A673 (cell line): ENCODE results near the gene SH2B2. TPM values are rescaled to one million over a fixed set of nuclear protein-coding genes. Genes with fewer than 3 reads are reported as not detected.

Experiments used
- BruUV-seq: library from RNA; stranded (reverse); fragments of 400-500 nt; replicated peaks from 2 replicates; lab custom pipeline; 2021; lab: Mats Ljungman, UMichigan
- CTCF ChIA-PET: fragments of 300-600 bp; sonication (Branson Sonifier 250); formaldehyde crosslinking; loops from one replicate; lab custom pipeline; 2022; ENCODE audit warnings: antibody characterized with exemption; lab: Charles Lee
- POLR2A ChIA-PET: fragments of 300-600 bp; sonication (Branson Sonifier 250); formaldehyde crosslinking; loops from one replicate; lab custom pipeline; 2022; ENCODE audit warnings: antibody characterized with exemption; ENCODE audit not compliant: low non-redundant PET; lab: Charles Lee
- DNase-seq: peaks from one replicate; pipeline ENCODE4 v3.0.0-alpha.2; 2015; ENCODE audit warnings: low spot score
- H3K27ac ChIP-seq: fragments of 200-600 bp; sonication (generic); 2 replicates; pipeline ENCODE4 v1.5.1; 2016; ENCODE audit warnings: mixed run types, low read depth, mild to moderate bottlenecking, mixed read lengths, antibody characterized with exemption, low read length; ENCODE audit not compliant: poor library complexity, severe bottlenecking
- H3K27me3 ChIP-seq: fragments of 200-600 bp; sonication (generic); replicated peaks from 2 replicates; pipeline ENCODE4 v1.6.1; 2017; ENCODE audit warnings: mixed run types, low read depth, mild to moderate bottlenecking, mixed read lengths, antibody characterized with exemption, low read length; ENCODE audit not compliant: insufficient read depth, poor library complexity
- H3K36me3 ChIP-seq: fragments of 200-600 bp; sonication (generic); 2 replicates; pipeline ENCODE4 v1.6.1; 2016; ENCODE audit warnings: mixed run types, mild to moderate bottlenecking, mixed read lengths, antibody characterized with exemption, low read length; ENCODE audit not compliant: insufficient read depth, poor library complexity, severe bottlenecking
- H3K4me1 ChIP-seq: fragments of 200-600 bp; sonication (generic); 2 replicates; pipeline ENCODE4 v1.6.1; 2017; ENCODE audit warnings: mixed run types, mild to moderate bottlenecking, mixed read lengths, antibody characterized with exemption, low read length; ENCODE audit not compliant: insufficient read depth, poor library complexity, severe bottlenecking
- H3K4me3 ChIP-seq: fragments of 200-600 bp; sonication (generic); 2 replicates; pipeline ENCODE4 v1.5.1; 2016; ENCODE audit warnings: low read depth, mixed run types, mild to moderate bottlenecking, mixed read lengths, low read length; ENCODE audit not compliant: poor library complexity, severe bottlenecking
- H3K9me3 ChIP-seq: fragments of 200-600 bp; sonication (generic); 2 replicates; pipeline ENCODE4 v1.6.1; 2016; ENCODE audit warnings: mixed run types, low read depth, mild to moderate bottlenecking, mixed read lengths, antibody characterized with exemption, low read length; ENCODE audit not compliant: poor library complexity, severe bottlenecking
- EZH2 ChIP-seq: fragments of 200-600 bp; sonication (generic); IDR thresholded peaks from 2 replicates; pipeline ENCODE4 v1.6.1; 2017; ENCODE audit warnings: borderline replicate concordance, low read depth, mild to moderate bottlenecking, mixed read lengths, antibody characterized with exemption, low read length; ENCODE audit not compliant: poor library complexity, severe bottlenecking
- intact Hi-C: fragments of 100-400 bp; cut with micrococcal nuclease; formaldehyde crosslinking; loops from one replicate; pipeline ENCODE4 v1.10.0; 2022; ENCODE audit not compliant: unreplicated experiment
- total RNA-seq: library from RNA; stranded (reverse); gene quantifications from 2 replicates; pipeline ENCODE4 v1.2.3, GENCODE V29; 2021
- TF ChIP-seq, protein P1 (sequence below): fragments of 300-800, 200-600 bp; sonication (generic); conservative IDR thresholded peaks from 2 replicates; pipeline ENCODE4 v1.5.1; 2017; ENCODE audit warnings: low read depth, mild to moderate bottlenecking, antibody characterized with exemption, low read length, moderate library complexity, mixed read lengths

SH2B2 gene
- total RNA-seq, 1 experiment from 2014 or later: 8.6 TPM

DNA sequence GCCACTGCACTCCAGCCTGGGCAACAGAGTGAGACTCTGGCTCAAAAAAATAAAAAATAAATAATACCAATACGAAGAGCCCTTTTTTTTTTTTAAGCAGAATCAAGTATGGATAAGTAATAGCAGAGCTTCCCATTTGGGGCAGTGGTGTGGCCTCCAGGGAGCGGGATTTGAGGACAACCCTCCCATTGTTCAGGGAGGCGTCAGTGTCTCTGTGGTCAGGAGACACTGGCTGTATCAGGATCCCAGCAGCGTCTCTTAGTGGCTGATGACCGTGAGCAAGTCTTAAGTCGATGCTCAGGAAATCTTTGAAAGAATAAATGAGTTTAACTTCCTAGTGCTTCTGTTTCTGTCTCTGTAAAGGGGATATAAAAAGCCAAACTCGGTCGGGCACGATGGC, 25.2 kb upstream of the SH2B2 start:
- no peaks in the 10 kb centered on the region for H3K36me3 ChIP-seq
- BruUV-seq: no TSS peak
- H3K27me3 ChIP-seq: no peaks in the 10 kb centered on the region
- ChIA-PET CTCF (no interaction called here), POLR2A (no interaction called here)
- DNase-seq: no peak
- no peaks in the 10 kb centered on the region for H3K9me3 ChIP-seq
- TF ChIP-seq EZH2: no peak
- TF ChIP-seq, protein P1, sequence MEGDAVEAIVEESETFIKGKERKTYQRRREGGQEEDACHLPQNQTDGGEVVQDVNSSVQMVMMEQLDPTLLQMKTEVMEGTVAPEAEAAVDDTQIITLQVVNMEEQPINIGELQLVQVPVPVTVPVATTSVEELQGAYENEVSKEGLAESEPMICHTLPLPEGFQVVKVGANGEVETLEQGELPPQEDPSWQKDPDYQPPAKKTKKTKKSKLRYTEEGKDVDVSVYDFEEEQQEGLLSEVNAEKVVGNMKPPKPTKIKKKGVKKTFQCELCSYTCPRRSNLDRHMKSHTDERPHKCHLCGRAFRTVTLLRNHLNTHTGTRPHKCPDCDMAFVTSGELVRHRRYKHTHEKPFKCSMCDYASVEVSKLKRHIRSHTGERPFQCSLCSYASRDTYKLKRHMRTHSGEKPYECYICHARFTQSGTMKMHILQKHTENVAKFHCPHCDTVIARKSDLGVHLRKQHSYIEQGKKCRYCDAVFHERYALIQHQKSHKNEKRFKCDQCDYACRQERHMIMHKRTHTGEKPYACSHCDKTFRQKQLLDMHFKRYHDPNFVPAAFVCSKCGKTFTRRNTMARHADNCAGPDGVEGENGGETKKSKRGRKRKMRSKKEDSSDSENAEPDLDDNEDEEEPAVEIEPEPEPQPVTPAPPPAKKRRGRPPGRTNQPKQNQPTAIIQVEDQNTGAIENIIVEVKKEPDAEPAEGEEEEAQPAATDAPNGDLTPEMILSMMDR: no peak
- no peak overlapping the region for H3K4me3 ChIP-seq
- H3K27ac ChIP-seq: no peak overlapping the region
- intact Hi-C loops: no loop called here
- no peaks in the 10 kb centered on the region for H3K4me1 ChIP-seq

DNA sequence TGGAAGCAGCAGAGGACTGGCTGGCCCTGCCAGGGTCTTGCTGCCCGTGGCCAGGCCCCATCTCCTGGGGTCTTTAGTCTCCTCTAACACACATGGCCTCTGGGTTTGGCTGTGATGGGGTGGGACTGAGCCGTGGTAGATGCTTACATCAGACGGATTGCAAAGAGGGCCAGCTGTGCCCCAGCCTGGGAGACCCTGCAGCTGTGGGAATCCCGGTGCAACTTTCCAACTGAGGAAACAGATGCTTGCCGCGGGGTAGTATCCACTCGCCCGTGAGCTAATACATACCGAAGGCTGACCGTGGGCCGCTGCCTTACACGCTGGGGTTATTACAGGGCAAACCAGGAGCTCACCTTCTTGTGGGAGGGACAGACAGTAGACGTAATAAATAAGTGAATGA, 24.1 kb upstream of the SH2B2 start:
- no peak overlapping the region for H3K27ac ChIP-seq
- ChIA-PET CTCF (interaction anchor here (0.6 kb wide), 1 partner anchor 719 kb away, joined by 3 read pairs; no protein-coding TSS in a partner anchor), POLR2A (no interaction called here)
- no peaks in the 10 kb centered on the region for H3K4me1 ChIP-seq
- TF ChIP-seq, protein P1: no peak
- BruUV-seq: no TSS peak
- no peaks in the 10 kb centered on the region for H3K9me3 ChIP-seq
- no peak for DNase-seq
- intact Hi-C loops: no loop called here
- no peaks in the 10 kb centered on the region for H3K36me3 ChIP-seq
- H3K27me3 ChIP-seq: no peaks in the 10 kb centered on the region
- no peak overlapping the region for H3K4me3 ChIP-seq

DNA sequence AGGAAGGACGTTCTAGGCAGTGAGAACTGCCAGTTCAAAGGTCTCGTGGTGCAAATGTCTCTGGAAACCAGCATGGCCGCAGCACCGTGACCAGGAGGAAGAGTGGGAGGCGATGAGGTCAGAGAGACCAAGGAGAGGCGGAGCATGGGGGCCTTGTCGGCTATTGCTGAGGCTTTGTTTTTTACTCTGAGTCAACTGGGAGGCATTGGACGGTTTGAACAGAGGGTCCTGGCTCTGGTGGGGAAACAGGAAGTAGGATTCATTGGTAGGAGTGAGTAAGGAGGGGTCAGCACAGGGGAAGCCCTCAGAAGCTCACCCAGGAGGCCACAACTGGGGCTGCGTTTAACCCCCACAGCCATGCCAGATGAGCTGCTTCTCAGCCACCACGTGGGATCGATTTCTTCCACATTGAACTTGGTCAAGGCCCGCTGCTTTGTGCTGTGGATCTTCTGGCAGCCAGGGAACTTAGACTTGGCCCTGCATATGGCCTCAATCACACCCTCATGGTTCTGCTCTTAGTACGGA, 22.2 kb upstream of the SH2B2 start:
- Histone ChIP-seq H3K27me3 (no peaks in the 10 kb centered on the region), H3K36me3 (no peaks in the 10 kb centered on the region), H3K9me3 (no peaks in the 10 kb centered on the region), H3K4me3 (no peak overlapping the region), H3K27ac (no peak overlapping the region), H3K4me1 (no peaks in the 10 kb centered on the region)
- POLR2A ChIA-PET: no interaction called here
- CTCF ChIA-PET: no interaction called here
- intact Hi-C loops: no loop called here
- no TSS peak for BruUV-seq
- TF ChIP-seq EZH2: no peak
- TF ChIP-seq, protein P1: no peak
- DNase-seq: no peak
